T-helper 1 cell treated with Interleukin-12 subunit alpha and Interleukin-12 subunit beta and Interleukin-4 antibody, amounts not matched to agents 30 ng/mL and 1 ng/mL, for 36 hours (primary cell): ENCODE results near the gene GSTM3. TPM values are rescaled to one million over a fixed set of nuclear protein-coding genes. Genes with fewer than 3 reads are reported as not detected.
"Not testable (repeated sequence)": the region's sequence is repeated elsewhere in the genome, so short reads cannot be mapped to it uniquely, and the experiment has no call there.

Experiments
- intact Hi-C: fragments of 100-400 bp; cut with micrococcal nuclease; formaldehyde crosslinking; loops from one replicate; pipeline ENCODE4 v1.15.1; 2024
- total RNA-seq: library from RNA; stranded (reverse); gene quantifications from 2 replicates; pipeline ENCODE4 v1.2.3, GENCODE V29; 2022

The GSTM3 gene
- total RNA-seq, 1 donor from 2014 or later = 8.1 TPM

GRCh38 chr1:109730666-109731065, 10.2 kb downstream of the GSTM3 start:
- intact Hi-C loops = no loop called here

- intact Hi-C loops = no loop called here
Measured at GRCh38 chr1:109728870-109729269, 12.0 kb downstream of the GSTM3 start.

- intact Hi-C loops = no loop called here
Measured at GRCh38 chr1:109726728-109727373, 14.0 kb downstream of the GSTM3 start.

- intact Hi-C loops = no loop called here
Measured at GRCh38 chr1:109726007-109726406, 14.8 kb downstream of the GSTM3 start.

GRCh38 chr1:109725510-109725909, 15.3 kb downstream of the GSTM3 start:
- intact Hi-C loops = no loop called here

- intact Hi-C loops = no loop called here
Measured at GRCh38 chr1:109724933-109725332, 15.9 kb downstream of the GSTM3 start.

- intact Hi-C loops = no loop called here
Measured at GRCh38 chr1:109722908-109723691, 17.7 kb downstream of the GSTM3 start.

GRCh38 chr1:109721971-109722370, 18.9 kb downstream of the GSTM3 start:
- intact Hi-C loops = no loop called here

GRCh38 chr1:109721042-109721441, 19.8 kb downstream of the GSTM3 start:
- intact Hi-C loops = no loop called here

GRCh38 chr1:109719337-109719837, 21.5 kb downstream of the GSTM3 start:
- intact Hi-C loops = no loop called here

- intact Hi-C loops = no loop called here
Measured at GRCh38 chr1:109718495-109718894, 22.3 kb downstream of the GSTM3 start.

GRCh38 chr1:109717729-109718128, 23.1 kb downstream of the GSTM3 start:
- intact Hi-C loops = no loop called here

- intact Hi-C loops = no loop called here
Measured at GRCh38 chr1:109716570-109717090, 24.2 kb downstream of the GSTM3 start.

GRCh38 chr1:109716121-109716520, 24.7 kb downstream of the GSTM3 start:
- intact Hi-C loops = no loop called here

GRCh38 chr1:109714661-109715372, 26.0 kb downstream of the GSTM3 start:
- intact Hi-C loops = no loop called here

GRCh38 chr1:109713636-109714035, 27.2 kb downstream of the GSTM3 start:
- intact Hi-C loops = no loop called here

- intact Hi-C loops = no loop called here
Measured at GRCh38 chr1:109712321-109712864, 28.4 kb downstream of the GSTM3 start.

GRCh38 chr1:109711593-109712320, 29.1 kb downstream of the GSTM3 start, which contains the start of gene GSTM5:
TSS of gene GSTM5 (plus strand) at chr1:109712251. CDS start at chr1:109712313, 62 bp downstream.
- intact Hi-C loops = loop anchor here (2.0 kb wide), 1 partner anchor 25 kb away; the partner anchor contains the start of gene GSTM1

- intact Hi-C loops = loop anchor here (2.0 kb wide), 1 partner anchor 23 kb away; the partner anchor contains the start of gene GSTM1
Measured at GRCh38 chr1:109709822-109710221, 31.0 kb downstream of the GSTM3 start.

GRCh38 chr1:109708949-109709348, 31.9 kb downstream of the GSTM3 start:
- intact Hi-C loops = not testable (repeated sequence)
